ENCODE data around the gene TAB3.

Gene TAB3

GRCh38 chrX:30889147-30890140 is at the start of gene TAB3:
TAB3 (minus strand) TSS chrX:30889254; CDS start chrX:30859588, 29,666 bp downstream.
- peak; percentile 94 for DNase-seq (ENCODE audit: low spot score)

GRCh38 chrX:30938295-30938694 is 49.2 kb upstream of the TAB3 start:
- no peak for DNase-seq (ENCODE audit: low spot score)

- DNase-seq (ENCODE audit: low spot score) = no peak
Measured at GRCh38 chrX:30935985-30936384, 46.9 kb upstream of the TAB3 start.

- no peak for DNase-seq (ENCODE audit: low spot score)
Measured at GRCh38 chrX:30931920-30932319, 42.9 kb upstream of the TAB3 start.

GRCh38 chrX:30930679-30931078 is 41.6 kb upstream of the TAB3 start:
- no peak for DNase-seq (ENCODE audit: low spot score)

- DNase-seq (ENCODE audit: low spot score) = no peak
Measured at GRCh38 chrX:30930143-30930542, 41.1 kb upstream of the TAB3 start.

- no peak for DNase-seq (ENCODE audit: low spot score)
Measured at GRCh38 chrX:30920271-30920670, 31.2 kb upstream of the TAB3 start.

GRCh38 chrX:30918480-30918879 is 29.4 kb upstream of the TAB3 start:
- DNase-seq (ENCODE audit: low spot score) = no peak

GRCh38 chrX:30913492-30913891 is 24.4 kb upstream of the TAB3 start:
- DNase-seq (ENCODE audit: low spot score) = no peak

- no peak for DNase-seq (ENCODE audit: low spot score)
Measured at GRCh38 chrX:30910124-30910860, 21.2 kb upstream of the TAB3 start.

- DNase-seq (ENCODE audit: low spot score) = no peak
Measured at GRCh38 chrX:30906726-30907125, 17.7 kb upstream of the TAB3 start.

GRCh38 chrX:30905321-30905720 is 16.3 kb upstream of the TAB3 start:
- no peak for DNase-seq (ENCODE audit: low spot score)

- DNase-seq (ENCODE audit: low spot score) = no peak
Measured at GRCh38 chrX:30904632-30905031, 15.6 kb upstream of the TAB3 start.

- DNase-seq (ENCODE audit: low spot score) = no peak
Measured at GRCh38 chrX:30904186-30904585, 15.1 kb upstream of the TAB3 start.

GRCh38 chrX:30900227-30900626 is 11.2 kb upstream of the TAB3 start:
- no peak for DNase-seq (ENCODE audit: low spot score)

- no peak for DNase-seq (ENCODE audit: low spot score)
Measured at GRCh38 chrX:30898886-30899285, 9.8 kb upstream of the TAB3 start.

- no peak for DNase-seq (ENCODE audit: low spot score)
Measured at GRCh38 chrX:30895370-30895769, 6.3 kb upstream of the TAB3 start.

- DNase-seq (ENCODE audit: low spot score) = no peak
Measured at GRCh38 chrX:30893206-30893605, 4.2 kb upstream of the TAB3 start.

- no peak for DNase-seq (ENCODE audit: low spot score)
Measured at GRCh38 chrX:30892591-30892990, 3.5 kb upstream of the TAB3 start.

GRCh38 chrX:30888526-30889146 is 418 bp downstream of the TAB3 start:
- DNase-seq (ENCODE audit: low spot score) = peak; percentile 28

- DNase-seq (ENCODE audit: low spot score) = no peak
Measured at GRCh38 chrX:30887721-30888120, 1.3 kb downstream of the TAB3 start.

GRCh38 chrX:30887288-30887687 is 1.8 kb downstream of the TAB3 start:
- no peak for DNase-seq (ENCODE audit: low spot score)

GRCh38 chrX:30885136-30885535 is 3.9 kb downstream of the TAB3 start:
- no peak for DNase-seq (ENCODE audit: low spot score)

Measured in hematopoietic multipotent progenitor cell treated with erythropoietin and hydrocortisone succinate and interleukin-3 and kit ligand, for 15 days (in vitro differentiated cells).